ENCODE data around the gene ROR1. TPM values are rescaled to one million over a fixed set of nuclear protein-coding genes. Genes with fewer than 3 reads are reported as not detected.
A peak's percentile ranks its signal among the peaks of the same experiment; 100 is the strongest.

ROR1 gene
- total and polyA plus RNA-seq, 8 donors = 25.5 to 95.8 (median 83.0) TPM

GRCh38 chr1:64010316-64010715 lies 236.5 kb downstream of the ROR1 start:
- ATAC-seq = no peak
- TF ChIP-seq, protein P1, sequence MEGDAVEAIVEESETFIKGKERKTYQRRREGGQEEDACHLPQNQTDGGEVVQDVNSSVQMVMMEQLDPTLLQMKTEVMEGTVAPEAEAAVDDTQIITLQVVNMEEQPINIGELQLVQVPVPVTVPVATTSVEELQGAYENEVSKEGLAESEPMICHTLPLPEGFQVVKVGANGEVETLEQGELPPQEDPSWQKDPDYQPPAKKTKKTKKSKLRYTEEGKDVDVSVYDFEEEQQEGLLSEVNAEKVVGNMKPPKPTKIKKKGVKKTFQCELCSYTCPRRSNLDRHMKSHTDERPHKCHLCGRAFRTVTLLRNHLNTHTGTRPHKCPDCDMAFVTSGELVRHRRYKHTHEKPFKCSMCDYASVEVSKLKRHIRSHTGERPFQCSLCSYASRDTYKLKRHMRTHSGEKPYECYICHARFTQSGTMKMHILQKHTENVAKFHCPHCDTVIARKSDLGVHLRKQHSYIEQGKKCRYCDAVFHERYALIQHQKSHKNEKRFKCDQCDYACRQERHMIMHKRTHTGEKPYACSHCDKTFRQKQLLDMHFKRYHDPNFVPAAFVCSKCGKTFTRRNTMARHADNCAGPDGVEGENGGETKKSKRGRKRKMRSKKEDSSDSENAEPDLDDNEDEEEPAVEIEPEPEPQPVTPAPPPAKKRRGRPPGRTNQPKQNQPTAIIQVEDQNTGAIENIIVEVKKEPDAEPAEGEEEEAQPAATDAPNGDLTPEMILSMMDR (IDR thresholded peaks at IDR 0.05) = no peak
- Histone ChIP-seq H3K27ac (no peak overlapping the region), H3K36me3 (no peaks in the 10 kb centered on the region), H3K27me3 (no peaks in the 10 kb centered on the region), H3K4me3 (no peak overlapping the region), H3K9me3 (no peaks in the 10 kb centered on the region), H3K4me1 (peaks cover 0 to 6% of the 10 kb centered on the region in 2 donors)
- intact Hi-C loops (cut with DNase I) = no loop called here
- DNase-seq = no peak

GRCh38 chr1:64013395-64013794 lies 239.6 kb downstream of the ROR1 start:
- TF ChIP-seq, protein P1 (IDR thresholded peaks at IDR 0.05) = no peak
- no peak for DNase-seq
- H3K27ac ChIP-seq = no peak overlapping the region
- H3K27me3 ChIP-seq = no peaks in the 10 kb centered on the region
- intact Hi-C loops (cut with DNase I) = no loop called here
- no peak overlapping the region for H3K4me3 ChIP-seq
- no peak for ATAC-seq
- no peaks in the 10 kb centered on the region for H3K4me1 ChIP-seq
- H3K9me3 ChIP-seq = no peaks in the 10 kb centered on the region
- no peaks in the 10 kb centered on the region for H3K36me3 ChIP-seq

GRCh38 chr1:64019818-64020217 lies 246.0 kb downstream of the ROR1 start:
- H3K4me3 ChIP-seq = no peak overlapping the region

DNA sequence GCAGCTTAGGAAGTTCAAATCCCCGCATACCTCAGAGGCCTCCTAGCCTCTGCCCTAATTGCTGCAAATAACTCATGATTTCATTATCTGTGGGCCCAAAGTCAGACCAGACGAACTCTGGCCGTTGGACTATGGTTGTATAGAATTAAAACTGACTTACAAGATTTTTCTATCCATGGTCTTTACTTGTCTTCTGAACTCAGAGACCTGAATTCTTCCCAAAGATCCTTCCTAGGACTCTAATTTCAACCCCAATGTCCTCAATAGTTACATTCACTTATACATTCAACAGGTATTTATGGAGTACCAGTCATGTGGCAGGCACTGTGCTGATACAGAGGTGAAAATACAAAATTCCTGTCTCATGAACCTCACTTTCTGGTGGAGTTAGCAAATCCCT lies 247.2 kb downstream of the ROR1 start:
- H3K27me3 ChIP-seq = no peaks in the 10 kb centered on the region
- no peaks in the 10 kb centered on the region for H3K4me1 ChIP-seq
- DNase-seq (no peak), ATAC-seq (no peak)
- H3K9me3 ChIP-seq = no peaks in the 10 kb centered on the region
- intact Hi-C loops (cut with DNase I) = no loop called here
- no peaks in the 10 kb centered on the region for H3K36me3 ChIP-seq
- H3K4me3 ChIP-seq = no peak overlapping the region
- TF ChIP-seq, protein P1 (IDR thresholded peaks at IDR 0.05) = no peak
- H3K27ac ChIP-seq = no peak overlapping the region

More at GRCh38 chr1:64019818-64020217, 246.0 kb downstream of the ROR1 start:
- ATAC-seq (peak; percentile 84), DNase-seq (peak in 1 of 4 donors; percentile 46)
- TF ChIP-seq, protein P1 (IDR thresholded peaks at IDR 0.05) = no peak
- Histone ChIP-seq H3K4me1 (no peaks in the 10 kb centered on the region), H3K9me3 (no peaks in the 10 kb centered on the region), H3K27ac (peak overlapping the region in 1 of 2 donors; percentile 51), H3K27me3 (no peaks in the 10 kb centered on the region), H3K36me3 (no peaks in the 10 kb centered on the region)
- intact Hi-C loops (cut with DNase I) = no loop called here

- DNase-seq = no peak
- Histone ChIP-seq H3K27ac (no peak overlapping the region), H3K27me3 (no peaks in the 10 kb centered on the region), H3K4me1 (no peaks in the 10 kb centered on the region), H3K36me3 (no peaks in the 10 kb centered on the region), H3K9me3 (no peaks in the 10 kb centered on the region), H3K4me3 (no peak overlapping the region)
- intact Hi-C loops (cut with DNase I) = no loop called here
- ATAC-seq = no peak
- TF ChIP-seq, protein P1 (IDR thresholded peaks at IDR 0.05) = no peak
Measured at GRCh38 chr1:64025051-64025450, 251.2 kb downstream of the ROR1 start.
